Mucosa of descending colon (tissue), 3 donors: ENCODE data around the gene NAP1L1. TPM values are rescaled to one million over a fixed set of nuclear protein-coding genes. Genes with fewer than 3 reads are reported as not detected.

ENCODE experiments used
- ATAC-seq: fragments of 200-7000 bp; cut with Tn5 transposase; one replicate; pipeline ENCODE4 v1.9.1; 2020; ENCODE audit warnings: mild to moderate bottlenecking, moderate library complexity
- DNase-seq, 3 donors: peaks; one replicate each; pipeline ENCODE4 v3.0.0-alpha.2; 2020
- H3K36me3 ChIP-seq: fragments of 200-600 bp; one replicate; pipeline ENCODE4 v1.8.0; 2021; ENCODE audit warnings: low read depth, mild to moderate bottlenecking
- H3K4me1 ChIP-seq: fragments of 200-600 bp; one replicate; pipeline ENCODE4 v1.8.0; 2021; ENCODE audit warnings: low read depth, mild to moderate bottlenecking
- H3K4me3 ChIP-seq: fragments of 200-600 bp; one replicate; pipeline ENCODE4 v1.8.0; 2021; ENCODE audit warnings: mild to moderate bottlenecking
- H3K9me3 ChIP-seq: fragments of 200-600 bp; one replicate; pipeline ENCODE4 v1.8.0; 2021; ENCODE audit warnings: mild to moderate bottlenecking
- CTCF ChIP-seq: fragments of 200-600 bp; IDR thresholded peaks from one replicate; pipeline ENCODE4 v1.8.0; 2022; ENCODE audit warnings: antibody characterized with exemption, mild to moderate bottlenecking
- intact Hi-C, 2 donors: fragments of 100-400 bp; cut with DNase I in 1 of 2; cut with micrococcal nuclease in 1 of 2; formaldehyde crosslinking; loops; one replicate each; pipeline versions ENCODE4 v1.11.0 to v1.11.1; 2022; cut with DNase I, micrococcal nuclease
- total RNA-seq, 3 donors: library from RNA; stranded (reverse); fragmentation: NEBNext Ultra II Directional in 2 of 3; extraction: Animal tissue kit (Norgen Biotek cat#: 25700) in 2 of 3; gene quantifications; one replicate each; pipeline versions ENCODE4 v1.2.1 to v1.2.4, GENCODE V29; 2021 to 2023
- donor health status: DM: no; HTN: no; CAD: no; lungs with moderate emphysema.
- donor health status: DM: no; HTN: no; CAD: no.
- donor health status: DM: no; HTN: yes; CAD: no.

The NAP1L1 gene
- total RNA-seq, 3 donors from 2014 or later, result 81.4 to 310 (median 142) TPM

- Histone ChIP-seq H3K9me3 (no peaks in the 10 kb centered on the region), H3K36me3 (no peaks in the 10 kb centered on the region), H3K4me1 (no peaks in the 10 kb centered on the region), H3K4me3 (no peak overlapping the region)
- no peak for ATAC-seq
- DNase-seq, result no peak
- TF ChIP-seq CTCF, result no peak
- intact Hi-C loops, result no loop called here
These were observed 11.7 kb upstream of the NAP1L1 start for GRCh38 chr12:76096079-76096646.

- no peak for DNase-seq
- Histone ChIP-seq H3K4me3 (no peak overlapping the region), H3K36me3 (no peaks in the 10 kb centered on the region), H3K4me1 (no peaks in the 10 kb centered on the region), H3K9me3 (no peaks in the 10 kb centered on the region)
- ATAC-seq, result no peak
- intact Hi-C loops, result no loop called here
- TF ChIP-seq CTCF, result no peak
These were observed 10.3 kb upstream of the NAP1L1 start for GRCh38 chr12:76094754-76095153.

DNA sequence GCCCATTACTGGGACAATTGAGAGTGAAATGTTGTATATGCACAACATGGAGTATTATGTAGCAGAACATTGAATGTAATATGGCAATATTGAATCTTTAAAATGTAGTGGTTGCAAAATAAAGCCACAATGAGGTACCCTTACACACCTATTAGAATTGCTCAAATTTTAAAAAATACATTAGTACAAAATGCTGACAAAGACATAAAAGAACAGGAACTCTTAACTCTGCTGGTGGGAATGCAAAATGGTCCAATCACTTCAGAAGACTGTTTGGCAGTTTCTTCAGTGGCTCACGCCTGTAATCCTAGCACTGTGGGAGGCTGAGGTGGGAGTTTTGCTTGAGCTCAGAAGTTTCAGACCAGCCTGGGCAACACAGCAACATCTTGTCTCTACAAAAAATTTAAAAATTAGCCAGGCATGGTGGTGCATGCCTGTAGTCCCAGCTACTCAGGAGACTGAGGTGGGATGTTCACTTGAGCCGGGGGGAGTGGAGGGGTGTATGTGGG lies 6.8 kb upstream of the NAP1L1 start:
- no peak for TF ChIP-seq CTCF
- Histone ChIP-seq H3K4me3 (no peak overlapping the region), H3K36me3 (no peaks in the 10 kb centered on the region), H3K9me3 (no peaks in the 10 kb centered on the region), H3K4me1 (no peaks in the 10 kb centered on the region)
- DNase-seq (no peak), ATAC-seq (no peak)
- intact Hi-C loops, result no loop called here

DNA sequence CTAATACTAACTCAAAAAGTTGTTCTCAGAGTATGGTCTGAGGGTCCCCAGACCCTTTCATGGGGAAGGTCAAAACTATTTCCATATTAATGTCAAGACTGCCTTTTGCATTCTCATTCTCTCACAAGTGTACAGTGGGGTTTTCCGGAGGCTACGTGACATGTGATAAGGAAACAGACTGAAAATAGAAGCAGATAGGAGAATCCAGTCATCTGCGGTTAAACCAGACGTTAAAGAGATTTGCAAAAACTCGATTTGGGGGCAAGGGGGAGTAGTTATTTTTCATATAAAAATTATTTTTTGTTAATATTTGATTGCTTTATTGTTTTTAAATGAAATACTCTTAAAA lies 1.0 kb upstream of the NAP1L1 start:
- TF ChIP-seq CTCF, result no peak
- Histone ChIP-seq H3K4me1 (peaks cover 9% of the 10 kb centered on the region), H3K36me3 (no peaks in the 10 kb centered on the region), H3K9me3 (no peaks in the 10 kb centered on the region), H3K4me3 (no peak overlapping the region)
- DNase-seq (peak in 1 of 3 donors; percentile 13), ATAC-seq (no peak)
- intact Hi-C loops, result no loop called here

DNA sequence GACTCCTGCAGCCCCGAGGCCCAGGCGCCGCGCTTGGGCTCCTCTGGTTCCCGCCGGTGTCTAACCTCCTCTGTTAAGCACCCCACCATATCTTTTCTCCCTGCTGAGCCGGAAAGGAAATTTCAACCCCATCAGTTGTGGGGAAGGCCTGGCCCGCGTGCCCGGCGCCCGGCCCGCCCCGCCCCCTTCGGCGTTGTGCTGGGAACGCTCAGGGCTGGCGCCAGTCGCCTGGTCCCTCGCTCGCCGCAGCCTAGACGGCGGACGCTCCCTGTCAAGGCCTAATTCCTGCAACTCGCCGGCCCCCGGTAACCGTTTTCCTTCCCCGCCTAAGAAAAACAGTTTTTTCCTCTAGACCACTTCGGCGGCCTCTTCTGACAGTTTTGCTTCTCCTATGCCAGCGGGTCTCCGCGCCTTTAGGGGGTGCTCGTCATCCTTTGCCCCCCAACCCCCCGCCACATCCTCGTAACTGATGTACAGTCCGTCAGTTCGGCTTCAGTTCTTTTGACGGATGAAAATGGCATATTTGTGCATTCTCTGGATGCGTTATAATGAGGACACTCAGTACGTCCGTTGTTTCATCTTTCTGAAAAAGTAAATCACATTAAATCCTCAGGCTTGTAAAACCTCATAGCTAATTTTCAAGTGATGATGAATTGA lies 506 bp upstream of the NAP1L1 start:
- H3K36me3 ChIP-seq, result no peaks in the 10 kb centered on the region
- DNase-seq (peak in 1 of 3 donors; percentile 84), ATAC-seq (peak; percentile 83)
- TF ChIP-seq CTCF, result no peak
- no peaks in the 10 kb centered on the region for H3K9me3 ChIP-seq
- intact Hi-C loops, result no loop called here
- peaks cover 9% of the 10 kb centered on the region for H3K4me1 ChIP-seq
- H3K4me3 ChIP-seq, result peak overlapping the region; percentile 83
